ENCODE data around the gene FBXO42.

GRCh38 chr1:16252912-16253311 is 99.4 kb downstream of the FBXO42 start:
- no peak for TF ChIP-seq GATA2 (IDR thresholded peaks at IDR 0.05; ENCODE audit: low read depth, low read length)
- no peak for TF ChIP-seq GATA3 (IDR thresholded peaks at IDR 0.05; ENCODE audit: low read depth, low read length)
